LNCAP (cell line): Measurements from ENCODE around the gene ZNF644.

Experiments
- TF ChIP-seq, protein P1 (sequence below): fragments of 450-650 bp; IDR thresholded peaks from 2 replicates; pipeline ENCODE4 v1.5.1; 2017; ENCODE audit warnings: mild to moderate bottlenecking

The ZNF644 gene

DNA sequence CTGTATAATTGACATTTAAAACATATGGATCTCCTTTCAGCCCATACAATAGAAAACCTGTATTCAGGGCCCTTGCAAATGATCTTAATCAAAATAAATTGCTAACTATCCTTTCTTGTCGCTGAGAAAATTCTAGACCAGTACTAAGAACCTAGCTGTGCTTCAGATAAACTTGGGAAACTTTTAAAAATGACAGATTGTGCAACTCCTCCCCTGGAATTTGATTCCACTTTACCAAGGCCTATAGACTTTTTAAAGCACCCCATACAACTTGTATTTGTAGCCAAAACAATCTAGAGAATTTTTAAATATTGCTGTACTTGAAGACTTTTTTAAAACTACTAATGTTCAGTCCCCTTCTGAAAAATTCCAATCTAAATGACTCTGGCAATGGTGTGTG, 51.6 kb downstream of the ZNF644 start:
- TF ChIP-seq, protein P1, sequence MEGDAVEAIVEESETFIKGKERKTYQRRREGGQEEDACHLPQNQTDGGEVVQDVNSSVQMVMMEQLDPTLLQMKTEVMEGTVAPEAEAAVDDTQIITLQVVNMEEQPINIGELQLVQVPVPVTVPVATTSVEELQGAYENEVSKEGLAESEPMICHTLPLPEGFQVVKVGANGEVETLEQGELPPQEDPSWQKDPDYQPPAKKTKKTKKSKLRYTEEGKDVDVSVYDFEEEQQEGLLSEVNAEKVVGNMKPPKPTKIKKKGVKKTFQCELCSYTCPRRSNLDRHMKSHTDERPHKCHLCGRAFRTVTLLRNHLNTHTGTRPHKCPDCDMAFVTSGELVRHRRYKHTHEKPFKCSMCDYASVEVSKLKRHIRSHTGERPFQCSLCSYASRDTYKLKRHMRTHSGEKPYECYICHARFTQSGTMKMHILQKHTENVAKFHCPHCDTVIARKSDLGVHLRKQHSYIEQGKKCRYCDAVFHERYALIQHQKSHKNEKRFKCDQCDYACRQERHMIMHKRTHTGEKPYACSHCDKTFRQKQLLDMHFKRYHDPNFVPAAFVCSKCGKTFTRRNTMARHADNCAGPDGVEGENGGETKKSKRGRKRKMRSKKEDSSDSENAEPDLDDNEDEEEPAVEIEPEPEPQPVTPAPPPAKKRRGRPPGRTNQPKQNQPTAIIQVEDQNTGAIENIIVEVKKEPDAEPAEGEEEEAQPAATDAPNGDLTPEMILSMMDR = no peak

DNA sequence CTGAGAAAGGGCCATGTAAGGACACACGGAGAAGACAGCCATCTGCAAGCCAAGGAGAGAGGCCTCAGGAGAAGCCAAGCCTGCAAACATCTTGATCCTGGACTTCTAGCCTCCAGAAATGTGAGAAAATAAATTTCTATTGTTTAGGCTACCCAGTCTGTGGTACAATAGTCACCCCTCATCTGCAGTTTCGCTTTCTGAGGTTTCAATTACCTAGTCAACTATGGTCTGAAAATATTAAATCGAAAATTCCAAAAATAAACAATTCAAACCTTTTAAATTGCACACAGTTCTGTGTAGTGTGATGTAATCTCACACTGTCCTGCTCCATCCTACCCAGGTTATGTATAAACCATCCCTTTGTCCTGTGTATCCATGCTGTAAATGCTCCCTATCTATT, 52.6 kb downstream of the ZNF644 start:
- TF ChIP-seq, protein P1 = no peak

DNA sequence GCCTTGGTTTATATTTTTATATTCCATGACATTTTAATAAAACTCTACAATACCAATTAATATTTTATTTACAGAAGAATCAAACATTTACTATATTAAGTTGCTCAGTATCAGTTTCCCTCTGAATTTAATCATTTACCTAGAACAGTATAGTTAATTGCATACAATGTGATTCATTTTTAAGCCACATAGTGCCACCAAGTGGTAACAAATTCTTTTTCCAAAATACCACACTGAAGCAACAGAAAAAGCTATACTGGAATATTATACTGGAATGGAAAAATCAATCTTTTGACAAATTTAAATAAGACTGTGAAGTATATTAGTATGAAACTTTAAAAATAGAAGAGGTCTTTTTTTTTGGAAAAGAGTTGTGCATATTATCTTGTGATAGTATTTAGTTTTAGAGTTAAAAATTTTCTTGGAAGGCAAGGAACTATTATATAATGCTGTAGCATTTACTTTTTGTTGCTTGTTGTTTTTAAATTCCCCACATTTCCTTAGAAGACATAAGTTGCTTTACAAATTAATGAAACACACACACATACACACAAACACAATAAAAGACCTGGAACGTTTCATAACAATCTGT, 57.3 kb downstream of the ZNF644 start:
- TF ChIP-seq, protein P1 = peak; percentile 57; the same call in 1 of the 2 replicates

DNA sequence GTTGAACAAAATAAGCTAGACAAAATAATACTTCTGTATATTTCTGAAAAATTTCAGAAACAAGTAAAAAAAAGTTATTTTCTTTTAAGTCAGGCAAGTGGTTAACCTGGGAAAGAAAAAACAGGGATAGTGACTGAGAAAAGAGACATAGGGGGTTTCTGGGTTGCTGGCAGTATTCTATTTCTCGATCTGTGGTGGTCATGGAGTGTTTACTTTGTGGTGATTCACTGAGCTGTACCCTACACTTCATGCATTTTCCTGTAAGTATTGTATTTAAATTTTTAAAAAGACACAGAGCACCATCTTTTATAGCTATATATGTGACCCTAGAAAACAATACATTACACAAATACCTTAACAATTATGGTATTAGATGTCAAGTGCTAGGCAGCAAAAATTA, 58.2 kb downstream of the ZNF644 start:
- TF ChIP-seq, protein P1 = no peak

DNA sequence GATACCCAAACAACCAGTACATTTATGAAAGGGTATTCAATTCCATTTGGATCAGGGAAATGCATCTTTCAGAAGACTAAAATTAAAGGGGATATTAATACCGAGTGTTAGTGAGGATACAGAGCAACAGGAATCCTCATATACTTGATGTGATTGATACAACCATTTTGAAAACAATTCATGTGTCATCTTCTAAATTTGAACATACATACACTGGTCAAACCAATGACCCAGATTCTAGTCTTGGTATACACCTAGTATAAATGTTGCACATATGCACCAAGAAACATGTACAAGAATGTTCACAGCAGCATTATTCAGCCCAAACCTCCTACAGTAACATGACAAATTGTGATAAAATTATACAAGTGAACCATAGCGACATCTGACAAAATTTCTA, 58.6 kb downstream of the ZNF644 start:
- TF ChIP-seq, protein P1 = no peak

DNA sequence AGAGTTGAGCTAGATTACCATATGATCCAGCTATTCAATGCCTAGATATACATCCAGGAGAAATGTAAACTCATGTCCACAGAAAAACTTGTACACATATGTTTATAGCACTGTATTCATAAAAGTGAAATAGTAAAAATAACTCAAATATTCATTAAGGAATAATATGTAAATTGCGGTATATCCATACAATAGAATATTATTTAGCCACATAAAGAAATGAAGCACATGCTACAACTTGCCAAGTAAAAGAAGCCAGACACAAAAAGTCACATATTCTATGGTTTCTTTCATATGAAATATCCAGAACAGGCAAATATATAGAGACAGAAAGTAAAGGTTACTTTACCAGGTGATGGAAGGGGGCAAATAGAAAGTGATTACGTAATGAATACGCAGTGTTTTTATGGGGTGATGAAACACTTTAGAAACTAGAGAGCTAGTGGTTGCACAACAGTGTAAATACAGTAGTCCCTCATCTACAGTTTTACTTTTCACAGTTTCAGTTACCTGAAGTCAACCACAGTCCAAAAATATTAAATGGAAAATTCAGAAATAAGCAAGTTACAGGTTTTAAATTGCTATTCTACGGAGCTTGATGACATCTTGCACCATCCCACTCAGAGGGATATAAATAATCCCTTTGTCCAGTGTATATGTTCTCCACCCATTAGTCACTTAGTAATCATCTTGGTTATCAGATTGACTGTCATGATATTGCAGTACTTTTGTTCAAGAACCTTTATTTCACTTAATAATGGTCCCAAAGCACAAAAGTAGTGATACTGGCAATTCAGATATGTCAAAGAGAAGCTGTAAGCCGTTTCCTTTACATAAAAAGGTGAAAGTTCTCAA, 62.3 kb downstream of the ZNF644 start:
- TF ChIP-seq, protein P1 = no peak

DNA sequence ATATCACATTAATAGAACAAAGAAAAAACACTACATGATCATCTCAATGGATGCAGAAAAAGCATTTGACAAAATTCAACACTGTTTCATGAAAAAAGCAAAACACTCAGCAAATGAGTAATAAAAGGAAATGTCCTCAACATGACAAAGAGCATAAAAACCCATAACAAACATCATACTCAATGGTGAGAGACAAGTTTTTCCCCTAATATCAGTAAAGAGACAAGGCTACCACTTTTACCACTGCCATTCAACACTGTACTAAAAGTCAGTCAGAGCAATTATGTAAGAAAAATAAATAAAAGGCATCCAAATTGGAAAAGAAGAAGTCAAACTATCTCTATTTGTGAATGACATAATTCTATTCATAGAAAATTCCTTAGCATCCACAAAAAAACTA, 64.3 kb downstream of the ZNF644 start:
- TF ChIP-seq, protein P1 = no peak
